Limb (tissue), 2 donors: ENCODE measurements around the gene TUBGCP3.

ENCODE experiments used
- DNase-seq, 2 donors: peaks; one replicate each; pipeline ENCODE4 v3.0.0-alpha.2; 2016; ENCODE audit errors: extremely low spot score in 2 of 2

TUBGCP3 gene

DNA sequence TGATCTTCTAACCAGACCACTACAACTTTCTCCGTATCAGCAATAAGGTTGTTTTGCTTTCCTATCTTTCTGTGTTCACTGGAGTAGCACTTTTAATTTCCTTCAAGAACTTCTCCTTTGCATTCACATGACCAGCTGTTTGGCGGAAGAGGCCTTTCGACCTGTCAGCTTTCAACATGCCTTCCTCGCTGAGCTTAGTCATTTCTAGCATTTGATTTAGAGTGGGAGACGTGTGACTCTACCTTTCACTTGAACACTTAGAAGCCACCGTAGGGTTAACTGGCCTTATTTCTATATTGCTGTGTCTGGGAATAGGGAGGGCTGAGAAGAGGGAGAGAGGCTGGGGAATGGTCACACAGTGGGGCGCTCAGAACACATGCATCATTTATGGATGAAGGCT lies 104.7 kb downstream of the TUBGCP3 start:
- DNase-seq, result no peak

DNA sequence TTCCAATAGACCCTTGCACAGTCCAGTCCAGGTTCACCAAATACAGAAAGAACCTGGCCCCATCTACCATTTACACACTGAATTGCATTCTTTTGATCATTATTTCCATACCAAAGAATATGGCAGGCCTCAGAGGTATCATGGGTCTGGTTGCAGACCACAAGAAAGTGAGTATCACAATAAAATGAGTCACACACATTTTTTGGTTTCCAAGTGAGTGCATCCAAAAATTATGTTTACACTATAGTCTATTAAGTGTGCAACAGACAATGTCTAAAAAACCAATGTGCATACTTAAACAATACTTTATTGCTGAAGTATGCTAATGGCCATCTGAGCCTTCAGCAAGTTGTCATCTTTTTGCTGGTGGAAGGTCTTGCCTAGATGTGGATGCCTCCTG lies 106.5 kb downstream of the TUBGCP3 start:
- no peak for DNase-seq

DNA sequence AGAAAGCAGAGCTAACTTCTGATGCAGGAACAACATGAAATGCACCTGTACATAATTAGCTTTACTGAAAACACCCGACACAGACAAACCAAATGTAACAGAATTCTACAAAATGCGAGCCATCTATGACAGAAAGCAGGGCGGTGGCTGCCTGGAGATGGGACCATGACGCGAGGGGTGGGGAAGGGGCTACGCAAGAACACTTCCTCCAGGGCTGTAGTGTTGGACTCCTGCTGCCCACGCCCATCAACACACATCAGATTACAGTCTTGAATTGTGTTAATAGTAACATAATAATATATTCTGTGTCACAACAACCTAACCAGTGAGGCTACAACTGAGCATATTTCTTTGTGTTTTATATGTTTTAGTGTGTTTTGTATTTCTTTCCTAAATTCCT lies 108.6 kb downstream of the TUBGCP3 start:
- no peak for DNase-seq

DNA sequence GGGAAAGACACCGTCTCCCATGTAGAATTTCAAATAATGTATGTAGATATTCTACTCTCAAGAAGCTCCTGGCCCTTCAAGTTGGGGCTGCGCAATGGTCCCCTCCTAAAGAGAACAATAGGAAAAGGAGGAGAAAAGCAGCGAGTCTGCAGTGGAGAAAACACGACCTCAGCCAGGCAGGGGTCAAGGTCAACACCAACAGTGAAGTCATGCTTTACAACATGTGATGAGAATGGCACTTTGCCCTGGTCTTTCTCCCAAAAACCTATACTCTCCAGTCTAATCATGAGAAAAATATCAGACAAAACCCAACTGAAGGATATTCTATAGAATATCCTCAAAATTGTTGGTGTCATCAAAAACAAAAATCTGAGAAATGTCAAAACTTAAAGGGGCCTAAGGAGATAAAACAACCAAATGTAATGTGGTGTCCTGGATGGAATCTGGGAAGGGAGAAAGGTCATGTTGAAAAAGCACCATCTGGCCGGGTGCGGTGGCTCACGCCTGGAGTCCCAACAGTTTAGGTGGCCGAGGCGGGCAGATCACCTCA lies 110.8 kb downstream of the TUBGCP3 start:
- DNase-seq, result no peak

DNA sequence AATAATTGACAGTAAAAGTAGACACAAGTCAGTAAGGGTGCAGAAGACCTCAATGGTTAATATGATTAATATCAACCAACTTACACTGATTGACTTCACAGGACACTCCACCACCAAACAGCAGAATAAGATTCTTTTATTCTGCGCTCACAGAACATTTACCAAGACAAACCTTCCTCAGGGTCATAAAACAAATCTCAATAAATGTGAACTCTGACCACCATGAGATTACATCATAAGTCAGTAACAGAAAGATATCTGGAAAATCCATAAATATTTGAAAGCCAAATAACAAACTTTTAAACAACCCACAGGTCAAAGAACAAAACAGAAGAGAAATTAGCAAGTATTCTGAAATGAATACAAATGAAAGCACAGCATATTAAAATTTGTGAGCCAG lies 112.1 kb downstream of the TUBGCP3 start:
- no peak for DNase-seq

DNA sequence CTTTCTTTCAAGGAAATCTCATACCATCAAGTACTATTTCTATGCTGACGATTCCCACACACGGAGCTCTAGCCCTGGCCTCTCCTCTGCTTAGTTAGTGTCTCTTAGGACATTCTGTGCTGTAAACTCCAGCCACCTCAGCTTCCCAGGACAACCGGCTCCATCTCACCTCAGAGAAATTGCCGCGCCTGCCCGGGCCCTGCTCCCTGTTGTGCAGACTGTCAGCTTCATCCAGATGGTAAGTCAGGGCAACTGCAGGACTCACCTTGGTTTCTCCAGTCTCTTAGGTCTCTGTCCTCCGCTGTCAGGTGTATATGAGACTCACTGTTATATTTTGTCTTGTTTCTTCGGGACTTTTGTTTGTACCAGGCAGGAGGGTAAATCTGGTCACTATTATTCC lies 113.1 kb downstream of the TUBGCP3 start:
- no peak for DNase-seq

DNA sequence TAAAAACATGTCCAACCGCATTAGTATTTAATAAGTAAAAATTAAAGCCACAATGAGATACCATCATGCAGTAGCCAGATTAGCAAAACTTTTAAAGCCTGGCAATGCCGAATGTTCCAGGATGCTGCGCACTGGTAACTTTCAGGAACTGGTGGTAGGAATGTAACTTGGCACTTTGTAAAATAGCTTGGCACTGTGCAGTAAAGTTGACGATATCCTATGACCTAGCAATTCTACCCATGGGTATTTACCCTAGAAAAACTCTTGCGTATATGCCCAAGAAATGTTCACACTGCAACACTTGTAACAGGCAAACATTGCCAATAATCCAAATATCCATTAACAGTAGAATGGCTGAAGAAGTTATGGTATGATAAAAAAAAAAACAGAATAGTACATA lies 114.1 kb downstream of the TUBGCP3 start:
- no peak for DNase-seq

DNA sequence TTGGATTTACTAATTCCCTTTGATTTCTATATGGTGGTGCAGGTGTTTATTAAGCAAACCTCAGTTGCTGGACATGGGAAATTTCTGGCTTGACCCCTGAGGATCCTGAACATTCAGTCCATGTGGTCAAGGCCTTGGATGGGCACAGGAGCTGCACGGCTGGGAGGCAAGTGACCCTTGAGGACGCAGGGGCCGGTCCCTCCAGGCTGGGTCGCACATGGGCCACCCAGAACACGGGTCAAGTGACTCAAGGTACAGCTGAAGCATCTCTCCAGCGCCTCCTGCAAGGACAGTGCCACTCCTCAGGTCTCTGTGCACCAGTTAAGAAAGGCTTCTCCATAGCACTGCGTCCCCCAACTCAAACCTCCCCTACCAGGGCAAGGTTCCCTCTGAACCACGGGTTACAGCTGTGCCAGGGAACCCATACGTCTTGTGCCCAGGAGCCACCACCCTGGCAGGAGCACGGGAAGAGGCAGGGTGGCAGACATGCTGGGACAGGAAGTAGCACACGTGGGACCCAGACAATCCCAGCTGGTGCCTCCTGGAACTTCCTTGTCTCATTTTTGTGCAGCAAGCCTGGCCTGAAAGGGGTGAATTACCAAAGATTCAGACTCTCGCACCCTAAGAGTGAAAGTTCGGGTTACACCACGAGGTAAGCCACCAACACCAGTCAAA lies 118.7 kb downstream of the TUBGCP3 start:
- no peak for DNase-seq

DNA sequence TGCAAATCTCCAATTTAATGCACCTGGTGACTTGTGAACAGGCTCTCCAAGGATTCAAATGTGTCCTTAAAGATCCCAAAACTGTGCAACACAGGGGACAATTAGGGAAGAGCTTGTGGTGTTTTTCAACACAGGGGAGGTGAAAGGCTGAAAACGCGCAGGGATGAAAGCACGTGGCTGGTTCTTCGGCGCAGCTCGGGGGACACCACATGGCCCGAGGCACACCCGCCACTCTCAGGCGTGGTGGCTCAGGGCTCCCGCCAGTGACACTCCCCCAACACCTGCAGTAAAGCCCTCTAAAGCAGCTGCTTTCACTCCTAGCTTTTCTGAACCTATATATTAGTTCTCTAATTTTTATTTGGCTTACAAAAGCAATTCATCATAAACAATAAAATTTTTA lies 119.9 kb downstream of the TUBGCP3 start:
- DNase-seq, result no peak

DNA sequence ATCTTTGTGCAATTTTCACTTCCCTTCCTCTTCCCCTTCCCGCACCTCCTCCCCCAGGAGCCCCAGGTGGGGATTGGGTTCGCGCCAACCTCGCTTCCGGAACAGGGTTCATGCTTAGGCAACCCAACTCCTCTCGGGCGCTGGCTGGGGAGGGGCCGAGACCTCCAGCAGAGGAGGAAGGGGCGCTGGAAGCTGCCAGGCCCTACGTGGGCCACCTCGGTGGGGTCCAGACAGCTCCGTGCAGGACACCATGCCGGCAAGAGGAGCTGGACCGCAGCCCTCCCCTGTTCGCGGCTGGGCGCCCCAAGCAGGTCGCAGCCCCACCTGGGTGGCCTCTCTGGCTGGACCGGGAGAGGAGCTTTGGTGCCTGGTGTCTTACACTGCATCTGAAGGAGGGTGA lies 120.7 kb downstream of the TUBGCP3 start:
- peak in 1 of 2 donors; percentile 38 for DNase-seq

DNA sequence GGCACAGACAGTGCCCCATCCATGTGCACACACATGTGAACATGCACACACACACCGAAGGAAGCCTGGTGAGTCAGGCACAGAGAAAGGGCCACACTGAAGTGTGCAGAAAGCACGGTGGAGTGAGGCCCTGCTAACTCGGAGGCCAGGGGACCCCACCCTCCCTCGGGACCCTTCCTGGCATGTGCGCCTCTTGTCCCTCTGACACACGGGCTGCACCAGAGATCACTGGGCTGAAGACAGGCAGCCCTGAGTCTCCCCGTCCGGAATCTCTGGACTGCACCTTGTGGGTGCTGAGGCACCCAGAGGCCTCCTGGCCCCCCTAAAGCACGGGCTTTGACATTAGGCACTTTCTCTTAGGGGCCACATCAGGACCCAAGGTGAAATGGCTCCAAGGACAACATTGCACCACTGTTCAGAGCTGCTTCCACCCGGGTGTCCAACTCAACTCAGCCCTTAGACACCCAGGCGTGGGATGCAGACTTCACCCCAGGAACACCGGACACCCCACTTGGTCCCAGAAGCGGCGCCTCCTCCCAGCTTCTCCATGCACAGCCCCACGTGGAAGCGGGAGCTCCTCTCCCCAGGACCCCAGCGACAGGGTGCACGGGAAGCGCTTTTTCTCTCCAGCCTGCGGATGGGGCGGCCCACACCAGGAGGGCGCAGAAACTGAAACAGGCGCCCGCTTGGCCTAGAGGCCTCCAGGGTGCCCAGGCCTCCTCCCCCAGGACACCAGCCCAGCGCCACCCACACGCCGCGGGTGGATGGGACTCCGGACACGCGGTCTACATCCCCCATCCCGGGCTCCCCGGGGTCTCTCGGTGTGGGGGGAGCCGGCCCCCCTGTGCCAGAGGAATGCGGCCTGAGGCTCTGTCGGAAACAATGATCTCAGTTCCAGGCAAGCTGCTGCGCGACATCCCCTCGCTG lies 121.6 kb downstream of the TUBGCP3 start:
- DNase-seq, result peak in 1 of 2 donors; percentile 63

DNA sequence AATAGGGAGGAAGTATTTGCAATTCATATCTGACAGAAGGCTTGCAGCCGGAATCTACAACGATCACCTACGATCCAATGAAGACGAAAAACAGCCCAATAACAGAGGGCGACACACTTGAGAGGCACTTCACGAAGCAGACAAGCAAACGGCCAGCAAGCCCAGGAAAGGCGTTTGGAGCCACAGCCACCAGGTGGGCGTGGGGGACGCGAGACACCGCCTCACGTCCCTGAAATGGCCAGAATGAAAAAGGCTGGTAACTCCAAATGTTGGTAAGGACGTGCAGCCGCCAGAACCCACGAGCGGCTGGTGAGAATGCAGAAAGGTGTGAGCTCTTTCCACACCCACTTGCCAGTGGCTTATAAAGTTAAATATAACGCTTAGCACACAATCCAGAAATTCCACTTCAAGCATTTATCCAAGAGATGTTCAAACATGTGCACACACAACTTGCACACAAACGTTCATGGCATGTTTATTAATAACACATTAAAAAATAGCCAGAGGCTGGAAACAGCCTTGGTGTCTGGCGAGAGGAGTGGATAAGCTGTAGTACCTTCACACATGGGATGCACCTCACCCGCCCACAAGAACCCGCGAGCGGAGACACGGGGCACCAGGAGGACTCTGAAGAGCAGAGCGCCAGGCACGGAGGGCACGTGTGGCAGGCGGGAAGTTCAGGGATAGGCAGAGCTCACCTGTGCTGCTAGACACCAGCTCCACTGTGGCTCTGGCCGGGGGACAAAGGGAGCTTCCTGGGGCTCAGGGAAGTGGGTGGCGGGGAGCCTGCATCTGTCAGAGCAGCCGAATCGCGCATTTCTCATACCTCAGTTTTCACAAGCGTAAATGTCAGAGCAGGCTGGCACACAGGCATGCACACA lies 122.5 kb downstream of the TUBGCP3 start:
- no peak for DNase-seq

DNA sequence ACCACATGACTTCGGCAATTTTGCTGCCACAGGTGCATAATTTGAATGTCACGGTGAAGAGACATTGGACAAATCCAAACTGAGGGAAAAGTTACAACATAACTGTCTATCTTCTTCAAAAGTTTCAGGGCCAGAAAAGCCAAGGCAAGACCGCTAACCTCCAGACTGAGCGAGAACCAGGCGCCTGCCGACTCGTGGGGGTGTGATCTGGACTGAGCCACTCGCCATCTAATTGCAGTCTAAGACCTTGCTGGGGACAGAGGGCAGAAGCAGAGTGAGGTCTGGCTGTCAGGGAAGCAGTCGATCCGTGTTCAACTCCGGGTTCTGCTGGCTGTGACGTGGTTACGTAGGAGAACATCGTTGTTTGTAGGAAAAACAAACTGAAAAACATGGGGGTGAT lies 123.2 kb downstream of the TUBGCP3 start:
- no peak for DNase-seq

DNA sequence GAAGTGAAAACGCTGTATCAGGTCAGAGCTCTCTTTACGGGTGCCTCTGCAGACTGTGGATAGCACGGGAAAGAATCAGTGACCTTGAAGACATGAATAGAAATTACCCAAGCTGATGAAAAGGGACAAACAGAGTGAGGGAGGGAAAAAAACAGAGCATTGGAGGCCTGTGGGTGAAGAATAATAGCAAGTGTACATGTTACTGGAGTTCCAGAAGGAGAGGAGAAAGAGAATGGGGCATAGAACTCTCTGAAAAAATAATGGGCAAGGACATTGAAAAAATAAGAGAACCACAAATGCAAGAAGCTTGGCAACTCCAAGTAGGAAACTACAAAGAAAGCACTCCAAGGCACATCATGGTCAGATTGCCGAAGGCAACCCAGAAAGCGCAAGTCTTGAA lies 125.5 kb downstream of the TUBGCP3 start:
- no peak for DNase-seq

DNA sequence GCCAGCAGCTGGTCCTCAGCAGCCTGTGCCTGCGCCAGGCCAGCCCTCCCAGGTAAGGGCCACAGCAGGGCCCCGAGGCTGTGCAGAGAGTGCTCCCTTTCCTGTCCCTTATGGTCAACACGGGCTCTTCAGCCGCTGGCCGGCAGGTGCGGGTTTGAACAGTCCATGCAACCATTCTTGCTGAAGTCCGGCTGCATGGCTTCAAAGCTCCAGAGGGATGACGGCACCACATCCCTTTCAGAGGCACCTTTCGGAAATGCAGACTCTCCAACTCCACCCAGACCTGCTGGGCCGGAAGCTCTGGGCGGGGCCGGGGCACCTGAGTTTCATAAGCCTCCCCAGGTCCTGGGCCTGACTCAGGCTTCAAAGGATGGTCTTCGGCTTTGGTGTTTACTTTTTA lies 130.5 kb downstream of the TUBGCP3 start:
- no peak for DNase-seq

DNA sequence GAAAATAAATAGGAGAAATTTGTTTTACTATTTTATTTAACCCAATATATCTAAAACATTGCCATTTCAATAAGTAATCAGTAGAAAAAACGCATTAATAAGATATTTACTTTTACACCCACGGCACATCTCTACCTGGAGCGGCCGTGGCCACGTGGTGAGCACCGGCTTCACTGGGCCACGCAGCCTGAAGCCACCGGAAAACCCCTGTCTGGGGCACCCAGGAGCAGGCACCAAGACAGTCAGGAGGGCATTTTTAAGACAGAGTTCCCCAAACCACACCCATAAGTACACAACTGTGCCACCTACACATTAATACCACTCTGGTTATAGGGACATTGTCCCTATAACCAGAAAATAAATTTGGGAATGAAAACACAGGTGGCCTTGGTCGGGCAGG lies 130.9 kb downstream of the TUBGCP3 start:
- DNase-seq, result no peak

DNA sequence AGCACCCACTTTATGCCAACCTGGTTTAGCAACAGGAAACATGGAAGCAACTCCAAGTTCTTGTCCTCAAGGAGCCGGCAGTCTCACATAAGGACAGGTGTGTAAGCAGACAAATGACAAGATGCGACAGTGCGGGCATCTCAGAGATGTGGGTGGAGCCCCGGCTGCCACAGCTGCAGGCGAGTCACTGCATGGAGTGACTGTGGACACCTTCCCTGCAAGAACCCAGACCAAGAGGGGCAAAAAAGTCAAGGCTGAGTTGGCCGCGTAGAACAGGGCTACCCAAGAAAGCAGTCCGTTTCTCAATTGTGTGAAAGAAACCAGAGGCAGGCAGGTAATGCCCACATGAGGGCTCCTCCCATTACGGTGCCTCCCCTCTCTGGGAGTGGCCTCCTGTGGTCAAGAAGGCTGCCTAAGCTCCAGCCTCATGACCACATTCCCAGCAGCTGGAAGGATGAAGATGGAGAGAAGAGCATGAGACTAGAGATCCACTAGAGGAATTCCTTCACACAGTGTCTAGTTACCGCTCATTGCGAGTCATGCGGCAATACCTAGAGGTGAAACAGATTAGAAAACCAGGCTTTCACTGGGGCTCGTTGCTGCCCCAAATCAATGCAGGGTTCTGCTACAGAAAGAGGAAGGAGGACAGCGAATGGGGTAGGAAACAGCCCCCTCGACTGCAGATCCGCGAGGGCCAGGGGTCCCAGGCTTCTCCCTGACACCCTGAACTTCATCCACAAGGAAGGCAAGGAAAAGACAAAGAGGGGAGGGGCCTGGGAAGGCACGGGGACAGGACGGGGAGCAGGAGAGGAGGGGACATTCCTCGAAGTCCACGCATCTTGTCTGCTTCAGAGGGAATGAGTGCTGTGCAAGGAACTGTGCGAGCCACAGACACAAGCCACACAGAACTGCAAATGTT lies 131.6 kb downstream of the TUBGCP3 start:
- no peak for DNase-seq

DNA sequence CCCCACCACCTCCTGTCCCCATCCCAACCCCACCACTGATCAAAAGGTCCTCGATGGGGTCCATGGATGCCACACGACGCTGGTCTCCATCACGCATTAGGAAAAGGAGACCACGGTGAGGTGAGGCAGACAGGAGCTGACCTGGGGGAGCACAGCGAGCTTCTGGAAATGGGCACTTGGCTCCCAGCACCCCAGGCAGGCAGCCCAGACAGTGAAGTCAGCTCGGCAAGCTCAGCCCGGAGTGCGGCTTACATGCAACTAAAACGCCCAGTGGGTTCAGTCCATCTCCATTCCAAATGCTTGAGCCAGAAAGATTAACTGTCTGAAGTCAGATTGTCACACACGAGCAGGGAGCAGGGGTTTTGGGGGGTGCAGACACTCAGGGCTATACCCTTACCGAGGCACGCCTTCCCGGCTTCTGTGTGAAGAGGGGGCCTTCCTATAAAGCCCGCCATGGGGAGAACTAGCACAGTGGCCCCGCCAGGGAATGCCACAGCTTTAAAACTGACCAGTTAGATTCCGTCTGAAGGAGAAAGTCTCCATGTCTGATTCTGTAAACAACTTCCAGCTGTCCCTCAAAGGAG lies 132.4 kb downstream of the TUBGCP3 start:
- no peak for DNase-seq

DNA sequence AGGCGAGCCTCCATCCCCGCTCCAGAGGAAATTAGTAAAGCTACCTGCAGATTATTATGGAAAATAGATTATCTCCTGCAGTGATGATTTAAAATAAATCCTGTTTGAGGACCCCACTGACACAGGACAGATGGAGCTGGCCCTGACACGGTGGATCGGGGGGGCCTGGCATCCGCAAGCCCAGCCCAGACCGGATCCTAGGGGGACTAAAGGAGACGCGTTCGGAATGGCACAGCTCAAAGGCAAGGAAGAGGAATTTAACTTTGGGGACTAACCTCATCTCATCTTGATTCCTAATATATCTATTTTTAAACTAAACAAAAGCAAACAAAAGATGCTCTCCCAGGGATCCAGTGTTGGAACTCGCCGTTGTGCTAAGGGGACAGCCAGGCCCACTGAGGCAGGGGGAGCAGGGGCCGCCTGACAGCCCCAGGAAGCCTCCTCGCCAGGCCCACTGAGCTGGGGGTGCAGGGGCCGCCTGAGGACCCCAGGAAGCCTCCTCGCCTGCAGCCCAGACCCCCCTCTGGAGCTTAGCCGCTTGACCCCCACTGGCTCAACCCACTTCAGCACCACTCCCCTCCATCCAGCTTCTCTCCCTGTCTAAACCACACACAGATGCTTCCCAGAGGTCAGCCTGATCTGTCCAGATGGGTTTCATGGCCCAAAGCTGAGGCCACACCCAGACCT lies 133.2 kb downstream of the TUBGCP3 start:
- no peak for DNase-seq
